ENCODE data around the gene CCDC142. TPM values are rescaled to one million over a fixed set of nuclear protein-coding genes. Genes with fewer than 3 reads are reported as not detected.

Gene CCDC142
- total and polyA plus RNA-seq, 9 of the 15 experiments (the other 6 are each of a cell fraction or from before 2014, with no cell fraction given), result 0.55 to 11.7 (median 7.2) TPM

- Histone ChIP-seq H3K4me2 (ENCODE audit: insufficient read depth, low read length) (peak overlapping the region; percentile 99), H3K36me3 (ENCODE audit: control insufficient read depth, insufficient read depth, low read length) (peaks cover 24% of the 10 kb centered on the region; the same call in 2 of the 3 replicates), H3K4me1 (replicated peaks in 1 of 2; ENCODE audit: control insufficient read depth in 2 of 2, insufficient read depth in 2 of 2, low read length in 2 of 2) (peaks cover 11 to 16% of the 10 kb centered on the region in 2 experiments; a peak in 3 of 5 replicates), H3K9me1 (ENCODE audit: control insufficient read depth, insufficient read depth, low read length) (peaks cover 4% of the 10 kb centered on the region), H2AFZ (ENCODE audit: low read depth, low read length) (peak overlapping the region; percentile 97), H3K27me3 (ENCODE audit: control insufficient read depth in 2 of 2, insufficient read depth in 2 of 2, low read length in 2 of 2) (no peaks in the 10 kb centered on the region), H4K20me1 (replicated peaks; ENCODE audit: control insufficient read depth, insufficient read depth, low read length) (no peaks in the 10 kb centered on the region), H3K79me2 (ENCODE audit: control insufficient read depth, insufficient read depth, low read length) (peaks cover 13% of the 10 kb centered on the region; the same call in 2 of the 3 replicates), H3K4me3 (peak overlapping the region; percentile 83), H3K9me3 (replicated peaks; ENCODE audit: control insufficient read depth, insufficient read depth, low read depth, low read length) (no peaks in the 10 kb centered on the region), H3K27ac (ENCODE audit: extremely low read depth, low read depth, low read length) (peak overlapping the region; percentile 95), H3K9ac (ENCODE audit: insufficient read depth in 1 of 2, low read depth in 2 of 2, low read length in 2 of 2) (peak overlapping the region; percentile 88 to 95; a peak in 3 of 4 replicates)
- POLR2A ChIA-PET, result interaction anchor here (0.6 to 4.0 kb wide), 7 partner anchors 9 to 111 kb away, joined by 3 to 28 read pairs (median 5); partner anchors contain the start of genes AUP1, CCDC142, HTRA2 and TTC31
- under 1% methylated on average over 7 of the region's 7 CpGs for WGBS (ENCODE audit: insufficient coverage, low coverage, missing lambda C conversion rate)
- TSS peak; percentile 93 for BruUV-seq (replicated peaks)
- FAIRE-seq (no peak), ATAC-seq (no peak; the same call in 2 of the 3 replicates), DNase-seq (ENCODE audit: extremely low read depth in 1 of 4, low spot score in 3 of 4) (peak in 1 of 4 experiments; percentile 7)
- intact Hi-C loops (cut with micrococcal nuclease), result loop anchor here (5.0 kb wide), 1 partner anchor 76 kb away; no protein-coding TSS in a partner anchor
- no peak for TF ChIP-seq ADNP (tag; IDR thresholded peaks at IDR 0.05)
- no peak for TF ChIP-seq MAZ (CRISPR knock-in tag; conservative IDR thresholded peaks at IDR 0.05 in 1 of 2, IDR thresholded peaks at IDR 0.05 in 1 of 2)
- no peak for TF ChIP-seq ERF (CRISPR knock-in tag; IDR thresholded peaks at IDR 0.05)
- TF ChIP-seq GTF2E2 (tag; IDR thresholded peaks at IDR 0.05), result peak; percentile 58
- no peak for TF ChIP-seq CGGBP1 (CRISPR knock-in tag; IDR thresholded peaks at IDR 0.05)
- TF ChIP-seq GABPA (tag; conservative IDR thresholded peaks at IDR 0.05; ENCODE audit: low read depth), result 0 out of 2 replicates have a peak, but pooled peaks have one; percentile 73
- 0 out of 2 replicates have a peak, but pooled peaks have one; percentile 20 for TF ChIP-seq ZNF197 (CRISPR knock-in tag; IDR thresholded peaks at IDR 0.05; ENCODE audit: low read depth)
- TF ChIP-seq FOXK2 (conservative IDR thresholded peaks at IDR 0.05 in 1 of 2, IDR thresholded peaks at IDR 0.05 in 1 of 2; ENCODE audit: low read depth in 2 of 2), result peak; percentile 46 to 68
- TF ChIP-seq MYC (IDR thresholded peaks at IDR 0.05; ENCODE audit: low read depth, low read length), result no peak
- no peak for TF ChIP-seq MYC (CRISPR knock-in tag; IDR thresholded peaks at IDR 0.05; ENCODE audit: borderline replicate concordance, low read depth)
- TF ChIP-seq NR2C2 (CRISPR knock-in tag; IDR thresholded peaks at IDR 0.05), result no peak
- TF ChIP-seq NR2C2 (tag; IDR thresholded peaks at IDR 0.05), result peak; percentile 97; the same call in 1 of the 2 replicates
- CTCF ChIA-PET (ENCODE audit: low intra/inter-chr PET ratio), result interaction anchor here (0.7 kb wide), 1 partner anchor 1888 kb away, joined by 3 read pairs; no protein-coding TSS in a partner anchor
- in situ Hi-C loops (cut with MboI), result no loop called here
Observed at GRCh38 chr2:74472945-74473258, 9.9 kb downstream of the CCDC142 start.

All from K562 (cell line).